ENCODE results near the gene GRM1.
A peak's percentile ranks its signal among the peaks of the same experiment; 100 is the strongest.
"Not testable (repeated sequence)": the region's sequence is repeated elsewhere in the genome, so short reads cannot be mapped to it uniquely, and the experiment has no call there.

GRM1 gene

GRCh38 chr6:146253691-146254090 is 224.8 kb downstream of the GRM1 start:
- no peak for DNase-seq (ENCODE audit: low read depth)
- TF ChIP-seq CTCF (IDR thresholded peaks at IDR 0.05; ENCODE audit: low read length, missing control alignments): no peak
- no peak overlapping the region for H3K4me3 ChIP-seq (replicated peaks; ENCODE audit: low read depth, low read length)

DNA sequence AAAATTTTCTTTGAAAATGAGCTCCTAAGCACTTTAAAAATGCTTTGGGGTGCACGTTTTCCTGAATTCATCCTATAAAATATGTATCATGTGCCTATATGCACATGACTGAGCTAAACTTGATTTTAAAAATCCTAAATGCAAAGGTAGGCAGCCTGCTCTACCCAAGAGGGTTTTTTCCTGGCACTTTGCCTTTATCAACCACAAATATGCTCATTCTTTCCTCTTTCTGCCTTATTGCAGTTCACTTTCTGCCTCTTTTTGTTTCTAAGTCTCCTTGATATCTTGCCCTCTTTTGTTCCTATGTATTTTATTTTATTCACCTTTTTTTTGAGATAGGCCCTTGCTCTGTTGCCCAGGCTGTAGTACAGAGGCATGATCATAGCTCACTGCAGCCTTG is 229.3 kb downstream of the GRM1 start:
- no peak for TF ChIP-seq CTCF (IDR thresholded peaks at IDR 0.05; ENCODE audit: low read length, missing control alignments)
- no peak overlapping the region for H3K4me3 ChIP-seq (replicated peaks; ENCODE audit: low read depth, low read length)
- DNase-seq (ENCODE audit: low read depth): peak; percentile 27

DNA sequence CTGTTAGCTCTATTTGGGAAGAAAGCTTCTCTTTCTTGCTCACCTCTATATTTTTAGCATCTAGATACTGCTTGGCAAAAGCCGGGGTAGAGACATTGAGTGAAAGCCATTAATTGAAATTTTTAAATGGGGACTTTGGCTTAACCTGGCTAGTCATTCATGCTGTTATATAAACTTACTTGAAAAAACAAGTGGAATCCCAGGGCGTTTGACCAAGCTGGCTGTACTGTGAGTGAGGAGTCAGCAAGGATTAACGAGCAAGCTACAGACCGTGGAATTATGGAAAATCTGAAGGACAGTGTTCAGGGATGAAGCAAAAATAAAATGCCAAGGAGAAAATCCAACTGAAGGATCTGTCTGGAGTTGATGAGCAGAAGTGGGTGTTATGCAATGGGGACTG is 232.0 kb downstream of the GRM1 start:
- H3K4me3 ChIP-seq (replicated peaks; ENCODE audit: low read depth, low read length): no peak overlapping the region
- DNase-seq (ENCODE audit: low read depth): no peak
- TF ChIP-seq CTCF (IDR thresholded peaks at IDR 0.05; ENCODE audit: low read length, missing control alignments): no peak

DNA sequence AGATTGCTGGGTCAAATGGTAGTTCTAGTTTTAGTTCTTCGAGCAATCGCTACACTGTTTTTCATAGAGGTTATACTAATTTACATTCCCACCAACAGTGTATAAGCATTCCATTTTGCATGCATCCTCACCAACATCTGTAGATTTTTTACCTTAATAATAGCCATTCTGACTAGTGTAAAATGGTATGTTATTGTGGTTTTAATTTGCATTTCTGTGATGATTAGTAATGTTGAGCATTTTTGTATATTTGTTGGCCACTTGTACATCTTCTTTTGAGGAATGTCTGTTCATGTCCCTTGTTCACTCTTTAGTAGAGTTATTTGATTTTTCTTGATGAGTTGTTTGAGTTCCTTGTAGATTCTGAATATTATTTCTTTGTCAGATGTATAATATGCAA is 236.2 kb downstream of the GRM1 start:
- H3K4me3 ChIP-seq (replicated peaks; ENCODE audit: low read depth, low read length): no peak overlapping the region
- DNase-seq (ENCODE audit: low read depth): no peak
- no peak for TF ChIP-seq CTCF (IDR thresholded peaks at IDR 0.05; ENCODE audit: low read length, missing control alignments)

- TF ChIP-seq CTCF (IDR thresholded peaks at IDR 0.05; ENCODE audit: low read length, missing control alignments): no peak
- no peak for DNase-seq (ENCODE audit: low read depth)
- H3K4me3 ChIP-seq (replicated peaks; ENCODE audit: low read depth, low read length): no peak overlapping the region
These were observed 238.6 kb downstream of the GRM1 start for GRCh38 chr6:146267447-146267846.

DNA sequence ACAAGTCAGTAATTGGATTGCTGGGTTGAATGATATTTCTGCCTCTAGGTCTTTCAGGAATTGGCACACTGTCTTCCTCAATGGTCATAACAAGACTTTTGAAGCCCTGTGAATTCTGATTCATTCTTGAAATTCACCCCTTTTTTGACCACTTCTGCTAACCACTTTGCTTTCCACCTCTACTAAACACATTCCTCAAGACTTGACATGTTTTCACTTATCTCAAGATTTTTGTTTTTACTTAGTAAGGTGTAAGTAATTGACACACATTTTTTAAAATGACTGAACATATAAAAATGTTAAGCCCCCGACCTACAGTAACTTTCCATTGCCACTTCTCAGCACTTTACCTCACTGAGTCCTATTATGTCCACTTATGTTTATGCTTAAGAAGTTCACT is 239.1 kb downstream of the GRM1 start:
- DNase-seq (ENCODE audit: low read depth): no peak
- no peak for TF ChIP-seq CTCF (IDR thresholded peaks at IDR 0.05; ENCODE audit: low read length, missing control alignments)
- H3K4me3 ChIP-seq (replicated peaks; ENCODE audit: low read depth, low read length): no peak overlapping the region

DNA sequence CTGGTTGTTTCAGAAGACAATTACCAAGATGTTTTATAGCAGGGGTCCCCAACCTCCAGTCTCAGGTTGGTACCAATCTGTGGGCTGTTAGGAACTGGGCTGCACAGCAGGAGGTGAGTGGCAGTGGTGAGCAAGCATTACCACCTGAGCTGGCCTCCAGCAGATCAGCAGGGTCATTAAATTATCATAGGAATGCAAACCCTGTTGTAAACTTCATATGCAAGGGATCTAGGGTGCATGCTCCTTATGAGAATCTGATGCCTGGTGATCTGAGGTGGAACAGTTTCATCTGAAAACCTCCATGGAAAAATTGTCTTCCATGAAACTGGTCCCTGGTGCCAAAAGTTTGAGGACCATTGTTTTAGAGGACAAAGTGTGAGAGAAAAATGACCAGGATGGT is 240.6 kb downstream of the GRM1 start:
- H3K4me3 ChIP-seq (replicated peaks; ENCODE audit: low read depth, low read length): no peak overlapping the region
- no peak for DNase-seq (ENCODE audit: low read depth)
- TF ChIP-seq CTCF (IDR thresholded peaks at IDR 0.05; ENCODE audit: low read length, missing control alignments): no peak

DNA sequence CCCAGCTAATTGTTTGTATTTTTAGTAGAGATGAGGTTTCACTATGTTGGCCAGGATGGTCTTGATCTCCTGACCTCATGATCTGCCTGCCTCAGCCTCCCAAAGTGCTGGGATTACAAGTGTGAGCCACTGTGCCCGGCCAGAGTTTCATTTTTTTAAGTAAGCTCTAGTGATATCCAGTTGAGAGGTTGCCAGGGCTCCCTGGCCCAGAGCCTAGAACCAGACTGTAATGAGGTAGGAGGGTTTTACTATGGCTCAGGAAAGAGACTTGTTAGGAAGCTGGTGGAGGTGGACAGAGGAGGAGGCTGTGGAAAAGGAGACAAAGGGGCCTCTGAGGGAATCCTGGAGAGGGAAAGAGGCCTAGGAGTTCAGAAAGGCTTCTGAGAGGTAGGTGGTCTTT is 242.3 kb downstream of the GRM1 start:
- peak; percentile 81 for DNase-seq (ENCODE audit: low read depth)
- not testable (repeated sequence) for H3K4me3 ChIP-seq (replicated peaks; ENCODE audit: low read depth, low read length)

Data from fibroblast of pulmonary artery (primary cell).